Testis (tissue), 3 donors: Measurements from ENCODE around the gene FOXJ3. TPM values are rescaled to one million over a fixed set of nuclear protein-coding genes. Genes with fewer than 3 reads are reported as not detected.

Experiments used
- DNase-seq: peaks from one replicate; pipeline ENCODE4 v3.0.0-alpha.2; 2019
- H3K27ac ChIP-seq, 2 donors: fragments of 200-600 bp; sonication (generic); one replicate each; pipeline ENCODE4 v1.5.1; 2019
- H3K27me3 ChIP-seq: fragments of 200-600 bp; sonication (generic); one replicate; pipeline ENCODE4 v1.5.1; 2019
- H3K36me3 ChIP-seq: fragments of 200-600 bp; sonication (generic); one replicate; pipeline ENCODE4 v1.5.1; 2017; ENCODE audit warnings: low read depth; ENCODE audit errors: missing control alignments
- H3K4me1 ChIP-seq: fragments of 200-600 bp; sonication (generic); one replicate; pipeline ENCODE4 v1.5.1; 2019
- H3K4me3 ChIP-seq, 2 donors: fragments of 200-600 bp; sonication (generic); one replicate each; pipeline ENCODE4 v1.5.1; 2017 to 2019
- H3K9me3 ChIP-seq: fragments of 200-600 bp; sonication (generic); one replicate; pipeline ENCODE4 v1.5.1; 2017
- CTCF ChIP-seq, 3 experiments: fragments of 450-650 bp in 2 of 3; fragments of 200-600 bp in 1 of 3; sonication (generic) in 1 of 3; IDR thresholded peaks; one replicate each; pipeline ENCODE4 v1.5.1; 2016 to 2019; ENCODE audit warnings: antibody characterized with exemption in 3 of 3, mild to moderate bottlenecking in 2 of 3, moderate library complexity in 1 of 3
- POLR2A ChIP-seq: fragments of 450-650 bp; IDR thresholded peaks from one replicate; pipeline ENCODE4 v1.6.1; 2017; ENCODE audit warnings: antibody characterized with exemption, mild to moderate bottlenecking, moderate library complexity
- WGBS, 2 donors: methylation state at CpG; one replicate each; pipeline ENCODE4 v1.1.5; 2018; 5-methylcytosine and 5-hydroxymethylcytosine counted together
- intact Hi-C: fragments of 100-400 bp; cut with DNase I; formaldehyde crosslinking; loops from one replicate; pipeline ENCODE4 v1.15.1; 2023; ENCODE audit warnings: low total_unique reads
- polyA plus RNA-seq: library from polyadenylated mRNA; stranded (reverse); fragments of 350-450 nt; fragmentation: Illumina TruSeq; extraction: RNeasy Lipid Tissue Mini Kit (QIAGEN cat#74804); gene quantifications from one replicate; pipeline ENCODE4 v1.2.3, GENCODE V29; 2014; ENCODE audit warnings: low read depth, low replicate concordance; ENCODE audit not compliant: insufficient read depth
- total RNA-seq, 2 donors: library from RNA; depleted of rRNA; stranded (reverse); fragments of >200 nt; gene quantifications; one replicate each; pipeline ENCODE4 v1.2.3, GENCODE V29; 2016

Gene FOXJ3
- total and polyA plus RNA-seq, 3 donors from 2014 or later: 38.9 to 80.1 (median 64.4) TPM

- intact Hi-C loops: no loop called here
- Histone ChIP-seq H3K36me3 (no peaks in the 10 kb centered on the region), H3K4me1 (peaks cover 3% of the 10 kb centered on the region), H3K27ac (no peak overlapping the region), H3K27me3 (no peaks in the 10 kb centered on the region), H3K4me3 (no peak overlapping the region), H3K9me3 (no peaks in the 10 kb centered on the region)
- no peak for DNase-seq
- no peak for TF ChIP-seq CTCF (IDR thresholded peaks at IDR 0.05)
- TF ChIP-seq POLR2A: no peak
- WGBS, 2 donors: 85 to 87% methylated on average over 3 to 5 of the region's 5 CpGs
Measured at GRCh38 chr1:42150651-42151050, 184.4 kb downstream of the FOXJ3 start.

DNA sequence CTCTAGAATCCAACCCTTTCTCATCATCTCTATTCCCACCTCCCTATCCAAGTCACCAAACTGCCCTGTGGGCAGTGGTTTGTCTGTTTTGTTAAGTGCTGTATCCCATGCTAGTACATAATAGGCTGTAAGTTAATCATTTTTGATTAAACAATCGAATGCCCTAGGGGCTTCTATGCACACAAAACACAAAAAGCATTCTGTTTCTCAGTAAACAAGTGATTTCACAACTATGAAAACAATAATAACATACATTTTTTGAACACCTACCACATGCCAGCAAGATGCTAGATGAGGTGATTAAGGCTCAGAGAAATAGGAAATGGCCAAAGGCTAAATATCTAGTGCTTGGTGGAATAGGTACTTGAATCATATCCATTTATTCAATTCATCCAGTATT, 186.9 kb downstream of the FOXJ3 start:
- H3K4me1 ChIP-seq: peaks cover 6% of the 10 kb centered on the region
- WGBS, 2 donors: 83 to 91% methylated on average over 1 of the region's 1 CpG
- no peaks in the 10 kb centered on the region for H3K9me3 ChIP-seq
- no peaks in the 10 kb centered on the region for H3K36me3 ChIP-seq
- no peak for TF ChIP-seq POLR2A
- no peak for TF ChIP-seq CTCF (IDR thresholded peaks at IDR 0.05)
- H3K27me3 ChIP-seq: no peaks in the 10 kb centered on the region
- intact Hi-C loops: no loop called here
- no peak overlapping the region for H3K4me3 ChIP-seq
- no peak for DNase-seq
- H3K27ac ChIP-seq: no peak overlapping the region

DNA sequence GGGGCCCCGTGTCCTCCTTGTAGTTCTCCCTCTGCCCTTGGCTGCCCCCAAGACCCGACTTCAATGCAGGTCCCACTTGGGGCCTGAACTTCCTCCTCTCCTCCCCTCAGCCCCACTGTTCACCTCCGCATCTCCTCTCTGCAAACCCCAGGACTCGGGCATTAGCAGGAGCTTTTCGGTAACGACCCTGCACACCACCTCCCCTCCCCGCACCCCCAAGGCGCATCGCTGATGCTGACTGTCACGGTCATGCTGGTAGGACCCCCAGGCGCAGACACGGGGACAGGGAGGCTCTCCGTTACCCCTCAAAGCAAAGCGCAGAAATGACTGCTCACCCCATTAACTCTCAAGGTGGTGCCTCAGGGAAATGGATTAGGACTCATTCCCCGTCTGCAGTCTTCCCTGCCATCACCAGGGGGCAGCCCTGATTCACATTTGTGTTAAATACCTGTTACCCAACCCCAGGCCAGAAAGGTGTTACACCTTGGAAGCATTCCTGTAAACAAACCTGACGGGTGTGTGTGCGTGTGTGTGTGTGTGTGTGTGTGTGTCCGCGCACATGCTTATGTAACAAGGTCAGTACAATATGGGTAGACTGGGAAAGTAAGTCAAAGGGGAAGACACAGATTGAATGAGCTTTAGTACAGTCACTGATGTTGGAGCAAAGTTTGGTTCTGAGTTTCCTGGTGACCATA, 188.3 kb downstream of the FOXJ3 start:
- peak; percentile 85 for DNase-seq
- intact Hi-C loops: no loop called here
- Histone ChIP-seq H3K27me3 (no peaks in the 10 kb centered on the region), H3K4me1 (peaks cover 6% of the 10 kb centered on the region), H3K4me3 (no peak overlapping the region), H3K27ac (no peak overlapping the region), H3K9me3 (no peaks in the 10 kb centered on the region), H3K36me3 (no peaks in the 10 kb centered on the region)
- peak; percentile 40 to 85 (median 82) for TF ChIP-seq CTCF (IDR thresholded peaks at IDR 0.05)
- TF ChIP-seq POLR2A: no peak
- 15 to 22% methylated on average over 16 to 19 of the region's 19 CpGs for WGBS, 2 donors

GRCh38 chr1:42145764-42146625, 189.0 kb downstream of the FOXJ3 start:
- 22 to 38% methylated on average over 33 to 40 of the region's 41 CpGs for WGBS, 2 donors
- Histone ChIP-seq H3K4me3 (no peak overlapping the region), H3K4me1 (peaks cover 6% of the 10 kb centered on the region), H3K9me3 (no peaks in the 10 kb centered on the region), H3K27me3 (no peaks in the 10 kb centered on the region), H3K36me3 (no peaks in the 10 kb centered on the region), H3K27ac (no peak overlapping the region)
- TF ChIP-seq POLR2A (no peak), CTCF (IDR thresholded peaks at IDR 0.05) (no peak)
- no peak for DNase-seq
- intact Hi-C loops: no loop called here
